ENCODE data around the gene ID4. TPM values are rescaled to one million over a fixed set of nuclear protein-coding genes. Genes with fewer than 3 reads are reported as not detected.

ID4 gene, protein sequence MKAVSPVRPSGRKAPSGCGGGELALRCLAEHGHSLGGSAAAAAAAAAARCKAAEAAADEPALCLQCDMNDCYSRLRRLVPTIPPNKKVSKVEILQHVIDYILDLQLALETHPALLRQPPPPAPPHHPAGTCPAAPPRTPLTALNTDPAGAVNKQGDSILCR
- 103 TPM for total RNA-seq

- no peaks in the 10 kb centered on the region for H3K9me3 ChIP-seq
- peak; percentile 82 to 98 for DNase-seq (ENCODE audit: low spot score in 2 of 2)
- no peaks in the 10 kb centered on the region for H3K27me3 ChIP-seq
- TF ChIP-seq, protein P1, sequence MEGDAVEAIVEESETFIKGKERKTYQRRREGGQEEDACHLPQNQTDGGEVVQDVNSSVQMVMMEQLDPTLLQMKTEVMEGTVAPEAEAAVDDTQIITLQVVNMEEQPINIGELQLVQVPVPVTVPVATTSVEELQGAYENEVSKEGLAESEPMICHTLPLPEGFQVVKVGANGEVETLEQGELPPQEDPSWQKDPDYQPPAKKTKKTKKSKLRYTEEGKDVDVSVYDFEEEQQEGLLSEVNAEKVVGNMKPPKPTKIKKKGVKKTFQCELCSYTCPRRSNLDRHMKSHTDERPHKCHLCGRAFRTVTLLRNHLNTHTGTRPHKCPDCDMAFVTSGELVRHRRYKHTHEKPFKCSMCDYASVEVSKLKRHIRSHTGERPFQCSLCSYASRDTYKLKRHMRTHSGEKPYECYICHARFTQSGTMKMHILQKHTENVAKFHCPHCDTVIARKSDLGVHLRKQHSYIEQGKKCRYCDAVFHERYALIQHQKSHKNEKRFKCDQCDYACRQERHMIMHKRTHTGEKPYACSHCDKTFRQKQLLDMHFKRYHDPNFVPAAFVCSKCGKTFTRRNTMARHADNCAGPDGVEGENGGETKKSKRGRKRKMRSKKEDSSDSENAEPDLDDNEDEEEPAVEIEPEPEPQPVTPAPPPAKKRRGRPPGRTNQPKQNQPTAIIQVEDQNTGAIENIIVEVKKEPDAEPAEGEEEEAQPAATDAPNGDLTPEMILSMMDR (IDR thresholded peaks at IDR 0.05), result no peak
- H3K4me1 ChIP-seq, result peaks cover 0 to 3% of the 10 kb centered on the region in 2 donors
- peaks cover 0 to 11% of the 10 kb centered on the region in 2 donors for H3K36me3 ChIP-seq
- peak within 1 kb of the TSS; percentile 96 for H3K27ac ChIP-seq
- intact Hi-C loops (cut with DNase I), result loop anchor here (1.0 to 5.0 kb wide), 3 partner anchors 33 to 305 kb away; no protein-coding TSS in a partner anchor
- H3K4me3 ChIP-seq, result peak within 1 kb of the TSS; percentile 63 to 95
Observed at GRCh38 chr6:19836799-19837510, at the start of gene ID4. ID4 (plus strand) TSS chr6:19837370; CDS start chr6:19837755, 385 bp downstream.

DNA sequence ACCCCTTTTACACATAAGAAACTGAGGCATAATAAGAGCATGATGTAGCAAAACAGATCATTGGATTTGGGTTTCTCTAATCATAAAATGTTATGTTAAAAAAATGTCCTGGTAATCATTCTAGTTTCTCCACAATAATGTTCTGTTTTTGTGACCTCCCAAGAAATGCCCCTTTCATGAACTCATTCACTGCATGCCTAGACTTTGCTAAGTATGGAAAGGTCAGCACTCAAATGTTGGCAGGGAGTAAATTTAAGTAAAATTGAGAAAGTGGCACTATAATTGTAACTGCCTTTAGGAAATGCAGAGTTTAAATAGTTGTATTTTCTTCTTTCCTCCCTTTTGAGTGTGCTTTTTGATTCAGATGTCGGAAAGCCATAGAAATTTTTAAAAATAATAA lies 48.5 kb upstream of the ID4 start:
- H3K4me1 ChIP-seq, result peaks cover 0 to 28% of the 10 kb centered on the region in 2 donors
- H3K27ac ChIP-seq, result peak overlapping the region; percentile 64
- H3K27me3 ChIP-seq, result no peaks in the 10 kb centered on the region
- no peak for DNase-seq (ENCODE audit: low spot score in 2 of 2)
- intact Hi-C loops (cut with DNase I), result no loop called here
- TF ChIP-seq, protein P1 (IDR thresholded peaks at IDR 0.05), result no peak
- H3K36me3 ChIP-seq, result no peaks in the 10 kb centered on the region
- H3K4me3 ChIP-seq, result peak overlapping the region; percentile 25 to 53
- no peaks in the 10 kb centered on the region for H3K9me3 ChIP-seq

GRCh38 chr6:19789100-19789803 lies 47.9 kb upstream of the ID4 start:
- Histone ChIP-seq H3K4me1 (peaks cover 0 to 28% of the 10 kb centered on the region in 2 donors), H3K4me3 (peak overlapping the region; percentile 25 to 53), H3K36me3 (no peaks in the 10 kb centered on the region), H3K27ac (peak overlapping the region; percentile 64), H3K27me3 (no peaks in the 10 kb centered on the region), H3K9me3 (no peaks in the 10 kb centered on the region)
- intact Hi-C loops (cut with DNase I), result no loop called here
- TF ChIP-seq, protein P1 (IDR thresholded peaks at IDR 0.05), result no peak
- DNase-seq (ENCODE audit: low spot score in 2 of 2), result no peak

GRCh38 chr6:19791267-19791666 lies 45.9 kb upstream of the ID4 start:
- H3K9me3 ChIP-seq, result peaks cover 0 to 3% of the 10 kb centered on the region in 2 donors
- H3K27ac ChIP-seq, result peak overlapping the region; percentile 64
- H3K27me3 ChIP-seq, result no peaks in the 10 kb centered on the region
- TF ChIP-seq, protein P1 (IDR thresholded peaks at IDR 0.05), result no peak
- H3K4me3 ChIP-seq, result no peak overlapping the region
- no peak for DNase-seq (ENCODE audit: low spot score in 2 of 2)
- no peaks in the 10 kb centered on the region for H3K36me3 ChIP-seq
- H3K4me1 ChIP-seq, result peaks cover 0 to 28% of the 10 kb centered on the region in 2 donors
- intact Hi-C loops (cut with DNase I), result loop anchor here (5.0 kb wide), 1 partner anchor 34 kb away; no protein-coding TSS in a partner anchor

- intact Hi-C loops (cut with DNase I), result no loop called here
Observed at GRCh38 chr6:19795211-19795610, 42.0 kb upstream of the ID4 start.

More at GRCh38 chr6:19795211-19795610, 42.0 kb upstream of the ID4 start:
- Histone ChIP-seq H3K36me3 (no peaks in the 10 kb centered on the region), H3K27me3 (no peaks in the 10 kb centered on the region), H3K9me3 (peaks cover 0 to 17% of the 10 kb centered on the region in 2 donors), H3K4me1 (peaks cover 0 to 15% of the 10 kb centered on the region in 2 donors), H3K4me3 (no peak overlapping the region), H3K27ac (no peak overlapping the region)
- no peak for DNase-seq (ENCODE audit: low spot score in 2 of 2)
- TF ChIP-seq, protein P1 (IDR thresholded peaks at IDR 0.05), result no peak

Data from ascending aorta (tissue), 2 donors.